Parathyroid adenoma (tissue), 2 donors: Measurements from ENCODE around the gene RPS6KC1.

ENCODE experiments used
- H2AFZ ChIP-seq: fragments of 300-600 bp; sonication (generic); one replicate; pipeline ENCODE4 v1.7.0; 2017; ENCODE audit warnings: antibody characterized with exemption, mild to moderate bottlenecking
- H3K27ac ChIP-seq: fragments of 300-600 bp; sonication (generic); one replicate; pipeline ENCODE4 v1.7.0; 2017
- H3K27me3 ChIP-seq: fragments of 300-600 bp; sonication (generic); one replicate; pipeline ENCODE4 v1.7.0; 2017; ENCODE audit warnings: low read length; ENCODE audit not compliant: control insufficient read depth, insufficient read depth
- H3K36me3 ChIP-seq: fragments of 300-600 bp; sonication (generic); one replicate; pipeline ENCODE4 v1.7.0; 2017; ENCODE audit warnings: low read length; ENCODE audit not compliant: control insufficient read depth, insufficient read depth
- H3K4me1 ChIP-seq: fragments of 300-600 bp; sonication (generic); one replicate; pipeline ENCODE4 v1.7.0; 2017; ENCODE audit warnings: control low read depth
- H3K4me2 ChIP-seq: fragments of 300-600 bp; sonication (generic); one replicate; pipeline ENCODE4 v1.7.0; 2017; ENCODE audit warnings: low read length
- H3K4me3 ChIP-seq: fragments of 300-600 bp; sonication (generic); one replicate; pipeline ENCODE4 v1.7.0; 2017; ENCODE audit warnings: low read depth, low read length
- H3K79me2 ChIP-seq: fragments of 300-600 bp; sonication (generic); one replicate; pipeline ENCODE4 v1.7.0; 2017; ENCODE audit warnings: control low read depth
- H3K9ac ChIP-seq: fragments of 300-600 bp; sonication (generic); one replicate; pipeline ENCODE4 v1.7.0; 2017; ENCODE audit warnings: mild to moderate bottlenecking
- H3K9me3 ChIP-seq: fragments of 300-600 bp; sonication (generic); one replicate; pipeline ENCODE4 v1.7.0; 2017; ENCODE audit warnings: low read length; ENCODE audit not compliant: control insufficient read depth
- CTCF ChIP-seq: fragments of 300-600 bp; sonication (generic); IDR thresholded peaks from one replicate; pipeline ENCODE4 v1.7.0; 2017; ENCODE audit warnings: antibody characterized with exemption, mild to moderate bottlenecking
- donor health status: primary hyperparathyroidism.

The RPS6KC1 gene

DNA sequence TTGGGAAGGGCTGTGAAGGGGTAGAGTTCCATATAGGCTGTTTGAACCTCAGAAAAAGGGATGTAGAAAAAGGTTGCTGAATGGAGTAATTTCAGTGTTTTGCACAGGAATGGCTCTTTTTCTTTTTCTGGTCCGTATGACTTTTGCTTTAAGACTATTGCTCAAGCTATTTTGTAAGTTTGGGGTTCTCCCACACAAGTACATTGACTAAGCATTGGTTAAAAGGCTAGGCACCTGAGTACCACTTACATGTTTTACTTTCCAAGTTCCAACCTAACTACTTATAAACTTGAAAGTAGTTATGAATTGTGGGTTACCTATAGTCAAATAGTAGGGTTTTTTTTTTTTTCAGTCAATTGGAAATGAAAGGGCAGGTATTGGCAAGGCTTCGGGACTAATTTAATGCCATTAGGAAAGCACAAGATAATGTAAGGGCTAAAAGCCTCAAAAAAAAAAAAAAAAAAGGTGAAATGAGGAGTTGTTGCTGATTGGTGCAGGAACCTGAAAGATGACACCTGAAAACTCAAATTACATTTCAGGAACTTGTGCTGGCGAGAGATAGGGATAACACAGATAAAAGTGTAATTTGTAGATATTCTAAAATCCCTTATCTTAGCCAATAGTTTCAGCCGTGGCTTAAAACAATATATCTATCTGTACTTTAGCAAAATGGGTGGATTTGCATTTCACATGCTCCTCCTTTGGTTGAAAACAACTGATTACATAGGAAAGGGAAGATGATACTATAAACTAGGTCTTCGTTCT lies 209.5 kb downstream of the RPS6KC1 start:
- Histone ChIP-seq H2AFZ (no peak overlapping the region), H3K9ac (no peak overlapping the region), H3K4me1 (no peaks in the 10 kb centered on the region), H3K27me3 (no peaks in the 10 kb centered on the region), H3K36me3 (no peaks in the 10 kb centered on the region), H3K79me2 (no peaks in the 10 kb centered on the region), H3K9me3 (no peaks in the 10 kb centered on the region), H3K4me2 (no peak overlapping the region), H3K27ac (no peak overlapping the region), H3K4me3 (no peak overlapping the region)
- TF ChIP-seq CTCF, result no peak

DNA sequence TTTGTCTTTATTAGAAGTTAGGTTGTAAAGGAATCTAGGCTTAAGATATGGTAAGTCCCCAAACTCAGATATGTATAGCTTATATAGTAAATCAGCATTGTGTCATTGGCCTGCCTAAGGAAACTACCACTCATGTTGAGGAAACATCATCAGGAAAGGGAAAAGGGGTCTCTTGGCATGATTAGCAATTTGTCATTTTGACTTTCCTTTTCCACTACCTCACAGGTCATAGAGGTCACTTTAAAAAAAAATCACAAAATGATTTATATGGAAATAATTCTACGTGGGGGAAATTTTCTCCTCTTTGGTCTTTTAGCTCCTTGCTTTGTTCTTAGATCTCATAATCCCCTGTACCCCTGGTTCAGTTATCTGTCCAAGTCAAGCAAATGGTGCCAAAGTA lies 213.5 kb downstream of the RPS6KC1 start:
- H3K27me3 ChIP-seq, result no peaks in the 10 kb centered on the region
- no peak overlapping the region for H3K4me2 ChIP-seq
- H2AFZ ChIP-seq, result no peak overlapping the region
- H3K4me3 ChIP-seq, result no peak overlapping the region
- H3K9me3 ChIP-seq, result no peaks in the 10 kb centered on the region
- no peaks in the 10 kb centered on the region for H3K4me1 ChIP-seq
- H3K79me2 ChIP-seq, result no peaks in the 10 kb centered on the region
- no peak overlapping the region for H3K27ac ChIP-seq
- TF ChIP-seq CTCF, result no peak
- H3K36me3 ChIP-seq, result no peaks in the 10 kb centered on the region
- no peak overlapping the region for H3K9ac ChIP-seq

- Histone ChIP-seq H3K9me3 (no peaks in the 10 kb centered on the region), H3K4me1 (no peaks in the 10 kb centered on the region), H3K4me3 (no peak overlapping the region), H3K27ac (no peak overlapping the region), H3K4me2 (no peak overlapping the region), H3K9ac (no peak overlapping the region), H3K36me3 (no peaks in the 10 kb centered on the region), H2AFZ (no peak overlapping the region), H3K27me3 (no peaks in the 10 kb centered on the region), H3K79me2 (no peaks in the 10 kb centered on the region)
- TF ChIP-seq CTCF, result no peak
Measured at GRCh38 chr1:213266983-213267772, 216.1 kb downstream of the RPS6KC1 start.

DNA sequence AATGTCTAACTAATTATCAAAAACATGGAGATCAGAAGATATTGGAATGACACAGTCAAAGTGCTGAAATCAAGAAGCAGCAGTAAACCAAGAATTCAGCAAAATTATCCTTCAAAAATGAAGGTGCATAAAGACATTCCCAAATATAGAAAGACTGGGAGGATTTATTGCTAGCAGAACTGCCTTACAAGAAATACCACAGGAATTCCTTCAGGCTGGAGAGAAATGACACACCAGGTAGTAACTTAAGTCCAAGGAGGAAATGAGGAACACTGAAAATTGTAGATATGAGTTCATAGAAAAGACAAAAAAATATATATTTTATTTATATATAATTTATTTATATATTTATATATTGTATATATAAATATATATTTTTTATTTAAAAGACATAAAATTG lies 217.2 kb downstream of the RPS6KC1 start:
- Histone ChIP-seq H3K36me3 (no peaks in the 10 kb centered on the region), H3K27ac (no peak overlapping the region), H2AFZ (no peak overlapping the region), H3K9me3 (no peaks in the 10 kb centered on the region), H3K9ac (no peak overlapping the region), H3K4me1 (no peaks in the 10 kb centered on the region), H3K27me3 (no peaks in the 10 kb centered on the region), H3K4me2 (no peak overlapping the region), H3K79me2 (no peaks in the 10 kb centered on the region), H3K4me3 (no peak overlapping the region)
- no peak for TF ChIP-seq CTCF
